ENCODE data around the gene BEND7. TPM values are rescaled to one million over a fixed set of nuclear protein-coding genes. Genes with fewer than 3 reads are reported as not detected.
A peak's percentile ranks its signal among the peaks of the same experiment; 100 is the strongest.

The BEND7 gene
- total and polyA plus RNA-seq, 9 of the 15 experiments (the other 6 are each of a cell fraction or from before 2014, with no cell fraction given), result 1.3 to 11.4 (median 5.2) TPM

GRCh38 chr10:13417459-13418126, 111.2 kb downstream of the BEND7 start (continued):
- TF ChIP-seq HDAC8 (tag; IDR thresholded peaks at IDR 0.05) (0 out of 2 replicates have a peak, but pooled peaks have one; percentile 38), CBX2 (IDR thresholded peaks at IDR 0.05; ENCODE audit: insufficient read depth, low read length, poor library complexity, severe bottlenecking) (no peak), CBX5 (IDR thresholded peaks at IDR 0.05; ENCODE audit: borderline replicate concordance, low read depth) (0 out of 2 replicates have a peak, but pooled peaks have one; percentile 36), PKNOX1 (IDR thresholded peaks at IDR 0.05) (peak; percentile 58; the same call in 1 of the 2 replicates), ZNF175 (CRISPR knock-in tag; IDR thresholded peaks at IDR 0.05; ENCODE audit: low read depth) (no peak), MEIS2 (IDR thresholded peaks at IDR 0.05; ENCODE audit: partially characterized antibody) (peak; percentile 63), TAF15 (IDR thresholded peaks at IDR 0.05; ENCODE audit: low read depth, low read length) (no peak), ETS2 (tag; IDR thresholded peaks at IDR 0.05; ENCODE audit: borderline replicate concordance, poor library complexity, severe bottlenecking) (no peak), RBM39 (optimal IDR thresholded peaks at IDR 0.05; ENCODE audit: low read depth, low read length) (peak; percentile 41), NR4A1 (CRISPR knock-in tag; IDR thresholded peaks at IDR 0.05) (no peak), NR4A1 (tag; IDR thresholded peaks at IDR 0.05) (peak; percentile 86), MBD2 (IDR thresholded peaks at IDR 0.05; ENCODE audit: borderline replicate concordance, low read depth) (peak; percentile 31; the same call in 1 of the 2 replicates), NFXL1 (CRISPR knock-in tag; IDR thresholded peaks at IDR 0.05) (no peak), RFX5 (IDR thresholded peaks at IDR 0.05; ENCODE audit: low read depth, low read length) (no peak), MAZ (CRISPR knock-in tag; conservative IDR thresholded peaks at IDR 0.05 in 1 of 2, IDR thresholded peaks at IDR 0.05 in 1 of 2) (peak in 1 of 2 experiments; percentile 32; a peak in 1 of 4 replicates), MAX (CRISPR knock-in tag; IDR thresholded peaks at IDR 0.05) (peak; percentile 77), SRF (CRISPR knock-in tag; IDR thresholded peaks at IDR 0.05) (no peak), RUNX1 (IDR thresholded peaks at IDR 0.05; ENCODE audit: low read depth) (peak; percentile 50; the same call in 1 of the 2 replicates), YBX1 (IDR thresholded peaks at IDR 0.05) (no peak), DLX4 (CRISPR knock-in tag; IDR thresholded peaks at IDR 0.05) (no peak), ZBTB43 (CRISPR knock-in tag; IDR thresholded peaks at IDR 0.05) (no peak), SOX6 (IDR thresholded peaks at IDR 0.05) (peak; percentile 52; the same call in 1 of the 2 replicates), RBFOX2 (IDR thresholded peaks at IDR 0.05; ENCODE audit: low read depth, low read length) (peak; percentile 21; the same call in 1 of the 2 replicates), ATF1 (CRISPR knock-in tag; IDR thresholded peaks at IDR 0.05) (no peak), ATF1 (tag; IDR thresholded peaks at IDR 0.05) (no peak), ZNF436 (CRISPR knock-in tag; IDR thresholded peaks at IDR 0.05) (no peak), PHF8 (IDR thresholded peaks at IDR 0.05; ENCODE audit: borderline replicate concordance, low read length) (no peak; the same call in 1 of the 2 replicates)

All from K562 (cell line).